Measurements from ENCODE around the gene NAA40. TPM values are rescaled to one million over a fixed set of nuclear protein-coding genes. Genes with fewer than 3 reads are reported as not detected.

Gene NAA40
- total RNA-seq, 1 donor from 2014 or later, result 64.5 TPM

- DNase-seq (ENCODE audit: low read depth, low spot score), result no peak
- H3K9me3 Mint-ChIP-seq, result no peaks in the 10 kb centered on the region
- peaks cover 37% of the 10 kb centered on the region for H3K4me1 Mint-ChIP-seq
- peaks cover 12% of the 10 kb centered on the region for H3K27me3 Mint-ChIP-seq (ENCODE audit: low read depth)
- peaks cover 5% of the 10 kb centered on the region for H3K36me3 Mint-ChIP-seq (ENCODE audit: low read depth)
- H3K27ac Mint-ChIP-seq (ENCODE audit: unreplicated experiment), result no peak overlapping the region
- H3K4me3 Mint-ChIP-seq, result peak overlapping the region; percentile 84
- no peak for TF ChIP-seq CTCF (conservative IDR thresholded peaks at IDR 0.05)
Observed at GRCh38 chr11:63912678-63913077, 26.1 kb upstream of the NAA40 start.

- peaks cover 17% of the 10 kb centered on the region for H3K27me3 Mint-ChIP-seq (ENCODE audit: low read depth)
- peak overlapping the region; percentile 86 for H3K4me3 Mint-ChIP-seq
- no peaks in the 10 kb centered on the region for H3K9me3 Mint-ChIP-seq
- no peak for DNase-seq (ENCODE audit: low read depth, low spot score)
- H3K27ac Mint-ChIP-seq (ENCODE audit: unreplicated experiment), result no peak overlapping the region
- H3K4me1 Mint-ChIP-seq, result peaks cover 43% of the 10 kb centered on the region
- peaks cover 5% of the 10 kb centered on the region for H3K36me3 Mint-ChIP-seq (ENCODE audit: low read depth)
- TF ChIP-seq CTCF (conservative IDR thresholded peaks at IDR 0.05), result no peak
Observed at GRCh38 chr11:63913866-63914830, 24.7 kb upstream of the NAA40 start.

GRCh38 chr11:63914896-63915691 is 23.7 kb upstream of the NAA40 start:
- Mint-ChIP-seq H3K36me3 (ENCODE audit: low read depth) (peaks cover 5% of the 10 kb centered on the region), H3K9me3 (no peaks in the 10 kb centered on the region)
- DNase-seq (ENCODE audit: low read depth, low spot score), result no peak

GRCh38 chr11:63915961-63916836 is 22.6 kb upstream of the NAA40 start:
- H3K27me3 Mint-ChIP-seq (ENCODE audit: low read depth), result peaks cover 17% of the 10 kb centered on the region
- peak; percentile 86 for DNase-seq (ENCODE audit: low read depth, low spot score)
- H3K27ac Mint-ChIP-seq (ENCODE audit: unreplicated experiment), result peak overlapping the region; percentile 97
- H3K4me3 Mint-ChIP-seq, result peak overlapping the region; percentile 95
- peak; percentile 70 for TF ChIP-seq CTCF (conservative IDR thresholded peaks at IDR 0.05)
- peaks cover 5% of the 10 kb centered on the region for H3K36me3 Mint-ChIP-seq (ENCODE audit: low read depth)
- H3K4me1 Mint-ChIP-seq, result peaks cover 41% of the 10 kb centered on the region
- H3K9me3 Mint-ChIP-seq, result no peaks in the 10 kb centered on the region

More at GRCh38 chr11:63914896-63915691, 23.7 kb upstream of the NAA40 start:
- no peak for TF ChIP-seq CTCF (conservative IDR thresholded peaks at IDR 0.05)
- Mint-ChIP-seq H3K27me3 (ENCODE audit: low read depth) (peaks cover 17% of the 10 kb centered on the region), H3K4me3 (peak overlapping the region; percentile 86), H3K27ac (ENCODE audit: unreplicated experiment) (peak overlapping the region; percentile 78), H3K4me1 (peaks cover 42% of the 10 kb centered on the region)

Measured in neural crest cell (in vitro differentiated cells).